NCI-H345 treated with DMSO at 0.1 percent for 48 hours (cell line): ENCODE measurements around the gene ZNF844.
"Not testable (repeated sequence)": the region's sequence is repeated elsewhere in the genome, so short reads cannot be mapped to it uniquely, and the experiment has no call there.

Experiments used
- DNase-seq: peaks from one replicate; lab custom pipeline; 2025; ENCODE audit not compliant: unreplicated experiment; lab: John Stamatoyannopoulos, UW

ZNF844 gene

DNA sequence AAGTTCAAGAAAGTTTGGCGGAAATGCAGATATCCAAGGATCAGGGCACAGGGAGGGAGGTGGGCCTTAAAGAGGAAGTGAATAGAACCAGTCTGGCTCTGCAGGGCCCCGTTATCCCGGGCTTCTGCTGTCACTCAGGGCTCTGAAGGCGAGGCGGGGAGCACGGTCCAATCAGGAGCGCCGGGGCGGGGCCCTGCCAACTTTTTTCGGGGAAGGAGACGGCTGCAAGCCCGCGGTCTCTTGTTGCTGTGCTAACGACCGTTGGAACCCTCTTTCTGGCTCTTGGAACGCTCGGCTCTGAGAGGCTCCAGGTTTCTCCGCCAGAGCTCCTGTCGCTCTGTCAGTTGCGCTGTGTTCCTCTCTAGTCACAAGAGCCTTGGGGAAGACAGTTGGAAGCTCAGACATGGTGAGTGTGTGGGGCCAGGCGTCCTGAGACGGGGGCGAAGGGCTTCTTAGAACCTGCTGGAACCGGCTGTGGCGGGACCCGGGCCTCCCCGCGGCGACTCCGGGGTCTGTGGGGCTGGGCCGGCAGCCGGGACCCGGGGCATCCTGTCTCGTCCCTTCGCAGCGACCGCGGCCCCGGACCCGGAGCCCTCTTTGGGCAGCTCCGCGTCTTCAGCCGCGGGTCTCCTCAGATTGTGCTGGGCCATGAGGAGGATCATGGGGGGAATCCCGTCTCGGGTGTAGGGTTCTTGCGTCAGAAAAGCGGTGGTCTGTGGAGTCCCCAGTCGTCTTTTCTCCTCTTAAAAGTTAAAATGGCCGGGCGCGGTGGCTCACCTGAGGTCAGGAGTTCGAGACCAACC, 27.7 kb downstream of the ZNF844 start:
- no peak for DNase-seq

DNA sequence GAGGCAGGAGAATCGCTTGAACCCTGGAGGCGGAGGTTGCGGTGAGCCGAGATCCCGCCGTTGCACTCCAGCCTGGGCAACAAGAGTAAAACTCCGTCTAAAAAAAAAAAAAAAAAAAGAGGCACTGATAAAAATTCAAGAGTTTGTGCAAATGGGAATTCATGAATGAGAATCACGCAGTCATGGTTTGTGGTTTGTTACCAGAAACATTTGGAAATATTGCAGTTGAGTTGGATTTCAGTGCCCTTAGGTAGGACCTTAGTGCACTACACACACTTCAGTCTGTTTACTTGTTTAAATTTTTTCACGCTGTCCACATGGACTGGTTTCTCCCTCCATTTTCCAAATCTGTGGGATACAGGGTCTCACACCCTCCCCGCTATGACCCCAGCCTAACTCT, 28.4 kb downstream of the ZNF844 start:
- no peak for DNase-seq

DNA sequence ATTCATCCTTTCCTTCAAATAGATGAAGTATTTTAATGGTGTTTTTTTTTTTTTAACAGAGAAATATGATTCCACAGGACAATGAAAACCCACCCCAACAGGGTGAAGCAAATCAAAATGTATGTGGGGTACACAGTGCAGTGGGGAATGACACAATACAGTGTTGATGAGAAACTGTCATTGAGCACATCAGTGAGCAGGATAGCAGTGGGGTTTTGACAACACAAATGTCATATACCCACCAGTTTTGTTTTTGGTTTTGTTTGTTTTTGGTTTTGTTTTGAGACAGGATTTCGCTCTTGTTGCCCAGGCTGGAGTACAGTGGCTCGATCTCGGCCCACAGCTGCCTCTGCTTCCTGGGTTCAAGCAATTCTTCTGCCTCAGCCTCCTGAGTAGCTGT, 29.2 kb downstream of the ZNF844 start:
- DNase-seq = no peak

DNA sequence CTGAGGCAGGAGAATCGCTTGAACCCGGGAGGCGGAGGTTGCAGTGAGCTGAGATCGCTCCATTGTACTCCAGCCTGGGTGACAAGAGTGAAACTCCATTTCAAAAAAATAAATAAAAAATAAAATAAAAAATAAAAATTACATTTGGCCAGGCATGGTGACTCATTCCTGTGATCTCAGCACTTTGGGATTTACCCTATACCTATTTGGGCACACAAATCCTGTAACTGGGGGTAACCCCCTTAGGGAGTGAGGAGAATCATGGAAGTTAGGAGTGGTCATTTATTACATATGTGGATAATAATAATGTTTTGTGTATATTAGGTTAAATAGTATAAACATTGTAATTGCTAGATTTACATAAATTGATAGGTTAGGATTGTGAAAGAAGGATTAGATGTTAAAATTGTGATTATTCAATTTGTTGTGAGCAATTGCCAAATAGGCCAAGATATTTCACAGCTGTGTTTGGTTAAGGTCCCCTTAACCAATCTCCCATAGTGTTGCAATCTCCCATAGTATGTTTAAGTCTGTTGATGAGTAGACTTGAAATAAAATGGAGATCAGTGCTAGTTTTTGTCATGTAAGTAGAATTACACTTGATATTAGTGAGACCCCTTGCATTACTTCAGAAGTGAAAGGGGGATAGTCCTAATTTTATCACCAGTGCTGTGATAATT, 30.7 kb downstream of the ZNF844 start:
- DNase-seq = no peak

DNA sequence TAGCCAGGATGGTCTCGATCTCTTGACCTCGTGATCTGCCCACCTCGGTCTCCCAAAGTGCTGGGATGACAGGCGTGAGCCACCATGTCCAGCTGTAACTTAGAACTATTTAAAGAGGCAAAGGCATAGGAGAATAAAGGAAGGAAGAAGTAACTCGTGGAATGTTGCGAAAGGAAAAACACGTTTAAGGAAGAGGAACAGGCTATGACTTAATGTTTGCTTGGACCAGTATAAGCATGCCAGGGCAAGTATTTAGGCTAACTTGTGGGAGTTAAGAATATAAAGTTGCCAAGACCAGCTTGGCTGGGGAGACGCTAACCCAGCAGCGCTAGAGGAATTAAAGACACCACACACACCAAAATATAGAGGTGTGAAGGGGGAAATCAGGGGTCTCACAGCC, 33.5 kb downstream of the ZNF844 start:
- no peak for DNase-seq

DNA sequence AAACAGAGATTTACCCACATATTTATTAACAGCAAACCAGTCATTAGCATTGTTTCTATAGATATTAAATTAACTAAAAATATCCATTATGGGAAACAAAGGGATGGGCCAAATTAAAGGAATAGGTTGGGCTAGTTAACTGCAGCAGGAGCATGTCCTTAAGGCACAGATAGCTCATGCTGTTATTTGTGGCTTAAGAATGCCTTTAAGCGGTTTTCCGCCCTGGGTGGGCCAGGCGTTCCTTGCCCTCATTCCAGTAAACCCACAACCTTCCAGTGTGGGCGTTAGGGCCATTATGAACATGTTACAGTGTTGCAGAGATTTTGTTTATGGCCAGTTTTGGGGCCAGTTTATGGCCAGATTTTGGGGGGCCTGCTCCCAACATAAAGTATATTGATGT, 39.4 kb downstream of the ZNF844 start:
- DNase-seq = not testable (repeated sequence)

DNA sequence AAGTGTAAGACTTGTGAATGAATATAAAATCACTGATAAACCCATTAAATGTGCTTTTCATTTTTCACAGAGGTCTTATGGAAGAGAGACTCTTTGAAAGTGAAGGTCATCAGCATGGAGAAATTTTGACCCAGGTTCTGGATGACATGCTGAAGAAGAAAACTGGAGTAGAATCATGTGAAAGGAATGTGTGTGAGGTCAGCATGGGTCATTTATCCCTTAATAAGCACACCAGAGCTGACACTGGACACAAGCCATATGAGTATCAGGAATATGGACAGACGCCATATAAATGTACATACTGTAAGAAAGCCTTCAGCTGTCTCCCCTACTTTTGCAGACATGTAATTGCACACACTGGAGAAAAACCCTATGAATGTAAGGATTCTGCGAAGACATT, 46.6 kb downstream of the ZNF844 start:
- DNase-seq = no peak

DNA sequence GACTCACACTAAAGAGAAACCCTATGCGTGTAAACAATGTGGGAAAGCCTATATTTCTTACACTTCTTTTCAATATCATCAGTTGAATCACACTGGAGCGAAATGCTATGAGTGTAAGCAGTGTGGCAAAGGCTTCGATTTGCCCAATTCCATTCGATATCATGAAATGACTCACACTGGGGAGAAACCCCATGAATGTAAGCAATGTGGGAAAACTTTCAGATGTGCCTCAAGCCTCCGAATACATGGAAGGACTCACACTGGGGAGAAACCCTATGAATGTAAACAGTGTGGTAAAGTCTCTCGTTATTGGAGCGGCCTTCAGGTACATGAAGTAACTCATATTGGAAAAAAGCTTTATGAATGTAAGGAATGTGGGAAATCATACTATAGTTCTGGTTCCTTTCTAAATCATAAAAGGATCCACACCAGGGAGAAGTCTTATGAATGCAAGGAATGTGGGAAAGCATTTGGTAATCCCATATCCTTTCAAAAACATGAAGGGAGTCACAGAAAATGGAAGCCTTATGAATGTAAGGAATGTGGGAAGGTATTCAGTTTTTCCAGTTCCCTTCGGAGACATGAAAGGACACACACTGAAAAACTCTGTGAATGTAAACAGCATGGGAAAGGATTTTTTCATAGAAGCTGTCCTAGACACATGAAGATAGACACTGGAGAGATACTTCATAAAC, 47.6 kb downstream of the ZNF844 start:
- no peak for DNase-seq

DNA sequence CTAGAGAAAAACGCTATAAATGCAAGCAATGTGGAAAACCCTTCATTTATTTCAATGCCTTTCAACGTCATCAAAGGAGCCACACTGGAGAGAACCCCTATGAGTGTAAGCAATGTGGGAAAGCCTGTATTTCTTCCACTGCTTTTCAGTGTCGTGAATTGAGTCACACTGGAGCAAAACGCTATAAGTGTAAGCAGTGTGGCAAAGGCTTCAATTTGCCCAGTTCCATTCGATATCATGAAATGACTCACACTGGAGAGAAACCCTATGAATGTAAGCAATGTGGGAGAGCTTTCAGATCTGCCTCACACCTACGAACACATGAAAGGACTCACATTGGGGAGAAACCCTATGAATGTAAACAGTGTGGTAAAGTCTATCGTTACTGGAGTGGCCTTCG, 48.2 kb downstream of the ZNF844 start:
- no peak for DNase-seq

DNA sequence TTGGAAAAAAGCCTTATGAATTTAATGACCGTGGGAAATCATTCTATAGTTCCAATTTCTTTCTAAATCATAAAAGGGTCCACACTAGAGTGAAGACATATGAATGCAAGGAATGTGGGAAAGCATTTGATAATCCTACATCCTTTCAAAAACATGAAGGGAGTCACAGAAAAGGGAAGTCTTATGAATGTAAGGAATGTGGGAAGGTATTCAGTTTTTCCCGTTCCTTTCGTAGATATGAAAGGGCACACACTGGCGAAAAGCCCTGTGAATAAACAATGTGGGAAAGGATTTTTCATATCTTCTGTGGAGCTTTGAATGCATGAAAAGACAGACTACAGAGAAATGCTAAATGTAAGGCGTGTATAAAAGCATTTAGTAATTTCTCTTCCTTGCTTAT, 48.6 kb downstream of the ZNF844 start:
- DNase-seq = no peak

DNA sequence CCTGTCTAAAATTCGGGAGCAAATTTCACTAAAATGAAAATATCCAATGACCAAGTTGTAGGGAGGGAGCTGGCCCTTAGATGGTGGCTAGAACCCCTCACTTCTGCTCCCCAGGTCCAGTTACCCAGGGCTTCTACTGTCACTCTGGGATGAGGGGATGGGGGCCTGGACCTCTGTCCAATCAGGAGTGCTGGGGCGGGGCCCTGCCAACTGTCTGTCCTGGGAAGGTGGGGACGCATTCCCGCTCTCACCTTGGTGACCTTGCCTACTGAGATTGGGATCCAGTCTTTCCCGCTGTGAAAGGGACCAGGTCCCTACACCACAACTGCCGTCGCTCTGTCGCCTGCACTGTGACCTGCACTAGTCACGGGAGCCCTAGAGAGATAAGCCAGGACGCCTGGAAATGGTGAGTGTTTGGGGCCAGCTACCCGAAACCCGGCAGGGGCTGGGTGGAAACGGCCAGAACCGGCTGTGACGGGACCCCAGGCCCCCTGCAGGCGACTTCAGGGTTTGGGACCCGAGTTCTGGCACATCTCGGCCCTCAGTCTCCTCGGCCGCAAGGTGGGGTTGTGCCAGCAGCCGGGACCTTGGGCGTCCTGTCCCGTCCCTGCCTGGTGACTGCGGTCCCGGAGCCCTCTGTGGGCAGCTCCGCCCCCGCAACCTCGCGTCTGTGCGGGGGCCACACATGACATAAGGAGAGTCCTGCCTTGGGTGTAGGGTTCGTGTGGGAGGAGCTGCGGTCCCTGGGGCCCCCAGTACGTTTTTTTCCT, 52.9 kb downstream of the ZNF844 start:
- DNase-seq = no peak

DNA sequence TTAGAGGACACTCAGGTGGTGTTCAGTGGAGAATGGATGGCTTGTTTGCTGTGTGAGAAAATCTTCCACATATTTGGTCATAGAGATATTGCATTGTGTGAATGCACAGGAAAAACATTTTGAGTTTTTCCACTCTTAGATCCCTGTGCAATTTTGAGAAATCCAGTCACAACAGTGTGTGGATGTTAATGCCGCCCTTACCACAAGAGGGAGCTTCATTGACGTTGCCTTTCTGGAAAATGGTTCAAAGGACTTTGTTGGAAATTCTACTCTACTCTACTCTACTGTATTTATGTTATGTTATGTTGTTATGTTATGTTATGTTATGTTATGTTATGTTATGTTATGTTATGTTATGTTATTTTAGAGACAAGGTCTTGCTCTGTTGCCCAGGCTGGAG, 62.2 kb downstream of the ZNF844 start:
- no peak for DNase-seq
